HG03439 (cell line): Measurements from ENCODE around the gene CIROP.

Experiments
- ATAC-seq: cut with Tn5 transposase; IDR thresholded peaks from one replicate; pipeline ENCODE4 v1.9.1; 2021; ENCODE audit warnings: mild to moderate bottlenecking, moderate library complexity; ENCODE audit not compliant: unreplicated experiment

Gene CIROP

GRCh38 chr14:23094666-23095195 is 10.1 kb downstream of the CIROP start, which contains the start of gene ACIN1:
ACIN1 (minus strand) TSS chr14:23095136; CDS start chr14:23095112, 24 bp downstream.
- ATAC-seq = peak; percentile 41

- no peak for ATAC-seq
Measured at GRCh38 chr14:23093991-23094665, 10.7 kb downstream of the CIROP start.

GRCh38 chr14:23093526-23093925 is 11.3 kb downstream of the CIROP start:
- no peak for ATAC-seq

GRCh38 chr14:23093104-23093503 is 11.7 kb downstream of the CIROP start:
- no peak for ATAC-seq

GRCh38 chr14:23091294-23092225 is 13.2 kb downstream of the CIROP start:
- ATAC-seq = no peak

- ATAC-seq = no peak
Measured at GRCh38 chr14:23090254-23090636, 14.5 kb downstream of the CIROP start.

- no peak for ATAC-seq
Measured at GRCh38 chr14:23089498-23090253, 15.1 kb downstream of the CIROP start.

GRCh38 chr14:23086565-23086964 is 18.2 kb downstream of the CIROP start:
- ATAC-seq = no peak

- no peak for ATAC-seq
Measured at GRCh38 chr14:23085458-23085857, 19.3 kb downstream of the CIROP start.

GRCh38 chr14:23080474-23080873 is 24.3 kb downstream of the CIROP start:
- no peak for ATAC-seq

GRCh38 chr14:23079716-23080115 is 25.1 kb downstream of the CIROP start:
- no peak for ATAC-seq

GRCh38 chr14:23078692-23079116 is 26.1 kb downstream of the CIROP start:
- ATAC-seq = no peak

- no peak for ATAC-seq
Measured at GRCh38 chr14:23077962-23078361, 26.8 kb downstream of the CIROP start.

GRCh38 chr14:23076785-23077408 is 27.9 kb downstream of the CIROP start:
- ATAC-seq = no peak

GRCh38 chr14:23074906-23075305 is 29.9 kb downstream of the CIROP start:
- no peak for ATAC-seq

GRCh38 chr14:23071921-23072539 is 32.8 kb downstream of the CIROP start:
- ATAC-seq = no peak

GRCh38 chr14:23071244-23071920 is 33.4 kb downstream of the CIROP start:
- ATAC-seq = peak; percentile 73

- no peak for ATAC-seq
Measured at GRCh38 chr14:23070262-23071129, 34.3 kb downstream of the CIROP start.

- ATAC-seq = no peak
Measured at GRCh38 chr14:23069413-23069806, 35.4 kb downstream of the CIROP start.
